GM13977 (cell line): ENCODE data around the gene LAMA3.

ENCODE experiments used
- DNase-seq: peaks from one replicate; pipeline ENCODE4 v3.0.0; 2012; ENCODE audit warnings: low spot score
- CTCF ChIP-seq: IDR thresholded peaks from 2 replicates; pipeline ENCODE4 v1.5.1; 2012; ENCODE audit warnings: mild to moderate bottlenecking, control low read depth; ENCODE audit not compliant: insufficient read depth; ENCODE audit errors: extremely low read depth, missing control alignments
- in situ Hi-C: fragments of 300-500 bp; cut with MboI; formaldehyde crosslinking; loops from one replicate; pipeline ENCODE4 v1.12.0; 2022; ENCODE audit warnings: low sequenced_read_pairs, low pct_unique_long_range_greater_than_20kb, mixed read lengths, inconsistent platforms; ENCODE audit not compliant: unreplicated experiment

The LAMA3 gene

GRCh38 chr18:23983112-23983511, 293.9 kb downstream of the LAMA3 start:
- in situ Hi-C loops: no loop called here
- TF ChIP-seq CTCF: no peak
- no peak for DNase-seq

GRCh38 chr18:23986600-23987359, 297.5 kb downstream of the LAMA3 start:
- TF ChIP-seq CTCF: no peak
- in situ Hi-C loops: no loop called here

GRCh38 chr18:23990474-23991410, 301.5 kb downstream of the LAMA3 start:
- DNase-seq: no peak
- in situ Hi-C loops: no loop called here
- TF ChIP-seq CTCF: no peak

More at GRCh38 chr18:23986600-23987359, 297.5 kb downstream of the LAMA3 start:
- DNase-seq: no peak

GRCh38 chr18:23992089-23992940, 303.1 kb downstream of the LAMA3 start:
- in situ Hi-C loops: no loop called here
- no peak for TF ChIP-seq CTCF
- no peak for DNase-seq

GRCh38 chr18:23992941-23993280, 303.7 kb downstream of the LAMA3 start:
- no peak for TF ChIP-seq CTCF
- DNase-seq: no peak
- in situ Hi-C loops: no loop called here

- TF ChIP-seq CTCF: no peak
- in situ Hi-C loops: no loop called here
- no peak for DNase-seq
Measured at GRCh38 chr18:23994361-23994902, 305.2 kb downstream of the LAMA3 start.
